BE2C (cell line): Measurements from ENCODE around the gene PARD6G.

Experiments used
- DNase-seq: peaks from one replicate; pipeline ENCODE4 v3.0.0-alpha.2; 2020
- H3K27me3 ChIP-seq: fragments of 250-450 bp; sonication (Bioruptor Pico); 2 replicates; pipeline ENCODE4 v1.5.1; 2020; ENCODE audit warnings: mild to moderate bottlenecking
- H3K36me3 ChIP-seq: fragments of 250-450 bp; sonication (Bioruptor Pico); 2 replicates; pipeline ENCODE4 v1.5.1; 2020; ENCODE audit warnings: mild to moderate bottlenecking
- H3K4me1 ChIP-seq: fragments of 250-450 bp; sonication (Bioruptor Pico); 2 replicates; pipeline ENCODE4 v1.5.1; 2020
- H3K4me3 ChIP-seq: 2 replicates; pipeline ENCODE4 v1.5.1; 2011; ENCODE audit warnings: low read depth, low read length
- H3K9me3 ChIP-seq: fragments of 250-450 bp; sonication (Bioruptor Pico); 2 replicates; pipeline ENCODE4 v1.5.1; 2020
- TF ChIP-seq, protein P1 (sequence below): IDR thresholded peaks from 2 replicates; pipeline ENCODE4 v1.5.1; 2012; ENCODE audit warnings: mild to moderate bottlenecking, low read depth, low read length

PARD6G gene

GRCh38 chr18:80183273-80184050 lies 63.9 kb downstream of the PARD6G start:
- no peaks in the 10 kb centered on the region for H3K36me3 ChIP-seq
- TF ChIP-seq, protein P1, sequence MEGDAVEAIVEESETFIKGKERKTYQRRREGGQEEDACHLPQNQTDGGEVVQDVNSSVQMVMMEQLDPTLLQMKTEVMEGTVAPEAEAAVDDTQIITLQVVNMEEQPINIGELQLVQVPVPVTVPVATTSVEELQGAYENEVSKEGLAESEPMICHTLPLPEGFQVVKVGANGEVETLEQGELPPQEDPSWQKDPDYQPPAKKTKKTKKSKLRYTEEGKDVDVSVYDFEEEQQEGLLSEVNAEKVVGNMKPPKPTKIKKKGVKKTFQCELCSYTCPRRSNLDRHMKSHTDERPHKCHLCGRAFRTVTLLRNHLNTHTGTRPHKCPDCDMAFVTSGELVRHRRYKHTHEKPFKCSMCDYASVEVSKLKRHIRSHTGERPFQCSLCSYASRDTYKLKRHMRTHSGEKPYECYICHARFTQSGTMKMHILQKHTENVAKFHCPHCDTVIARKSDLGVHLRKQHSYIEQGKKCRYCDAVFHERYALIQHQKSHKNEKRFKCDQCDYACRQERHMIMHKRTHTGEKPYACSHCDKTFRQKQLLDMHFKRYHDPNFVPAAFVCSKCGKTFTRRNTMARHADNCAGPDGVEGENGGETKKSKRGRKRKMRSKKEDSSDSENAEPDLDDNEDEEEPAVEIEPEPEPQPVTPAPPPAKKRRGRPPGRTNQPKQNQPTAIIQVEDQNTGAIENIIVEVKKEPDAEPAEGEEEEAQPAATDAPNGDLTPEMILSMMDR, result no peak
- DNase-seq, result no peak
- H3K4me1 ChIP-seq, result no peaks in the 10 kb centered on the region
- H3K27me3 ChIP-seq, result no peaks in the 10 kb centered on the region
- no peaks in the 10 kb centered on the region for H3K9me3 ChIP-seq
- no peak overlapping the region for H3K4me3 ChIP-seq

DNA sequence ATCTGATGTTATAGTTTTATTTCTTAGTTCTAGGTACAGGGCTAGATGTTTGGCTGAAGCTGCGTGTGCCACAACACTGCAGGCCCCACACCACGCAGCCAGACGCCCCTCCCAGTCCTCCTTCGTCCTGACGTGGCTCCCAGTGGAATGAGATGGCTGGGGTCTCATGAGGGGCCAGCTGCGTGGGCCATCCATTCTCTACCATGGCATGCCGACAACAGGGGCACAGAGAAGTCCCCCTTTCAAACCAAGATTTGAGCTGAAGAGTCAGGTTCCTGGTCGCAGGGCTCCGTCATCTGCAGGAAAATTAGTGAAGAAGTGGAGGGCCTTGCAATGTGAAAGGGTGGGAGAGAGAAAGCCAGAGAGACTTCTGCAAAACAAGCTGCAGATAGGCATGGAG lies 64.5 kb downstream of the PARD6G start:
- Histone ChIP-seq H3K36me3 (no peaks in the 10 kb centered on the region), H3K4me1 (no peaks in the 10 kb centered on the region), H3K27me3 (no peaks in the 10 kb centered on the region), H3K9me3 (no peaks in the 10 kb centered on the region), H3K4me3 (no peak overlapping the region)
- TF ChIP-seq, protein P1, result no peak
- no peak for DNase-seq

DNA sequence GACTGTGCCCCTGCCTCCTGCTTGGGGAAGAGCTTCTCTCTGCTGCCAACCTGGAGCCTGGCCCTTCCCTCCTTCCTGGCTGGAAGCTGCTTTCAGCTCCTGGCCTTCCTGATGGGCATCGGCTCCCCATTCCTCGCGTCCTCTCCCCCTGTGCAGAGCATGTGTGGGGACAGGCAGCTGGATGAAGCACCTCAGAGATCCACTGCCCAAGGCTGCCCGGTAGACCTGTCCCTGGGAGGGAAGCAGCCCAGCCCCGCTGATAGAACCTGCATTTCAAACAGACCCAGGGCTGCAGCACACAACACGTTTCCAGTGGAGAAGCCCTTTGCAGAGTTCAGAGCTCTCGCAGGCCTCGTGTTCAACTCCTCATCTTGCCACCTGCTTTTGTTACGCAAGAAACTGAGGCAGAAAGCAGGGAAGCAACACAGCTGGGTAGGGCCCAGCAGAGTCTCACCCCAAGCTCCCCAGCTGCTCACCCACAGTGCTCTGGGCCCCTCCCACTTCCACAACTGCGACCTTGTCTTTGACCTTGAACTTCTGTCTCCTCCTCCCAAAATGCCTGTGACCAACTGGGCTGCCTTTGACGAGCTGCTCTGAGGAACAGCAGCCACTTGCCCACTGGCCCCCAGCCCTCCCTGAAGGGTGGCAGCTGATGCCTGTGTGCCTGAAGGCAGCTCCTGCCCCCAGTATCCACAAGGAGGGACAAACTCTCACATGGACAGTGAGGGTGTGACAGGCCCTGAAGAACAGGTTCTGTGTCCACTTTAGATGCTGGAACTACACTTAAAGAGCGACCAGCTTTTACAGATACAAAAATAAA lies 65.5 kb downstream of the PARD6G start:
- Histone ChIP-seq H3K9me3 (no peaks in the 10 kb centered on the region), H3K27me3 (no peaks in the 10 kb centered on the region), H3K4me3 (no peak overlapping the region), H3K4me1 (no peaks in the 10 kb centered on the region), H3K36me3 (no peaks in the 10 kb centered on the region)
- no peak for DNase-seq
- TF ChIP-seq, protein P1, result no peak

- no peaks in the 10 kb centered on the region for H3K9me3 ChIP-seq
- DNase-seq, result no peak
- H3K36me3 ChIP-seq, result no peaks in the 10 kb centered on the region
- no peaks in the 10 kb centered on the region for H3K27me3 ChIP-seq
- H3K4me1 ChIP-seq, result no peaks in the 10 kb centered on the region
- TF ChIP-seq, protein P1, result no peak
- no peak overlapping the region for H3K4me3 ChIP-seq
Measured at GRCh38 chr18:80180778-80181564, 66.3 kb downstream of the PARD6G start.

DNA sequence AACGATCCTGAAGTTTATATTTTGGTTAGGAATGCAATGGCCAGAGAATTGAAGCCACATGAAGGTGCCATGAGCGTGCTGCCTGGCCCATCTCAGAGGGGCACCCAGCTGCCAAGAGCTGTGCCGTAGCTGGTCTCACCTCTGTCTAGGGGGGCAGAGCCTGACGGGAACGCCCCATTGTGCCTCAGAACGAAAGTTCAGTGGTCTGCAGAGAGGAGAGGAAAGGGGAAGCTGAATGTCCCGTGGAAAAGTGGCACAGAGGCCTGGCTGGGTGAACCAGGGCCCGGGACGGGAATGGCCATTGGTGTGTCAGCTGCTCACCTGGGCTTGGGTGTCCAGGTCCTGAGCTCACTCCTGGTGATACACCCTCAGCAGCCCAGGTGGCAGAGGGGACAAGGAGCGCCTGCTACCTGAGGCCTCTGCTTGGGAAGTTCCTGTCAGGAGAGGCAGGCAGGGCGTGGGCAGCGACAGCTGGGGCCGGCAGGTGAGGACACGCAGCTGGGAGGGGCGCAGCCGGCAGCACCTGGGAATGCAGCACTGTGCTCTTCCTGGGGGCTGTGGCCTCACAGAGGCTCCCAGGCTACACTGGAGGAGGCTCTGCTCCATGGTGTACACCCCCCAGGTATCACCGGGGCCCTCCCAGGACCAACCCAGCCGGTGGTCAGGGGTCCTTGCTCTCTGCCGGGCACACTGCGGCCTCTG lies 67.3 kb downstream of the PARD6G start:
- TF ChIP-seq, protein P1, result no peak
- H3K4me1 ChIP-seq, result no peaks in the 10 kb centered on the region
- DNase-seq, result no peak

More for the DNA sequence above, 67.3 kb downstream of the PARD6G start:
- H3K4me3 ChIP-seq, result no peak overlapping the region
- H3K9me3 ChIP-seq, result no peaks in the 10 kb centered on the region
- no peaks in the 10 kb centered on the region for H3K36me3 ChIP-seq
- H3K27me3 ChIP-seq, result no peaks in the 10 kb centered on the region
